GM21825 (cell line): Measurements from ENCODE around the gene HSPG2.

ENCODE experiments used
- ATAC-seq: cut with Tn5 transposase; IDR thresholded peaks from one replicate; pipeline ENCODE4 v1.9.1; 2021; ENCODE audit warnings: mild to moderate bottlenecking, moderate library complexity; ENCODE audit not compliant: unreplicated experiment

HSPG2 gene

GRCh38 chr1:21774835-21775549 is 162.1 kb downstream of the HSPG2 start:
- ATAC-seq: no peak

GRCh38 chr1:21773585-21773984 is 163.5 kb downstream of the HSPG2 start:
- no peak for ATAC-seq
